NCI-H2227 (cell line): ENCODE data around the gene ZMIZ1.
"Not testable (repeated sequence)": the region's sequence is repeated elsewhere in the genome, so short reads cannot be mapped to it uniquely, and the experiment has no call there.

Experiments
- DNase-seq: peaks from one replicate; lab custom pipeline; 2025; ENCODE audit not compliant: unreplicated experiment; lab: John Stamatoyannopoulos, UW

ZMIZ1 gene

GRCh38 chr10:79318369-79318768 lies 249.6 kb downstream of the ZMIZ1 start:
- no peak for DNase-seq

GRCh38 chr10:79319115-79319771 lies 250.5 kb downstream of the ZMIZ1 start:
- DNase-seq = no peak

- no peak for DNase-seq
Measured at GRCh38 chr10:79320316-79320715, 251.6 kb downstream of the ZMIZ1 start.

- no peak for DNase-seq
Measured at GRCh38 chr10:79320820-79321493, 252.2 kb downstream of the ZMIZ1 start.

GRCh38 chr10:79321494-79321882 lies 252.7 kb downstream of the ZMIZ1 start:
- DNase-seq = no peak

- DNase-seq = no peak
Measured at GRCh38 chr10:79321951-79322350, 253.2 kb downstream of the ZMIZ1 start.

GRCh38 chr10:79322616-79323543 lies 254.1 kb downstream of the ZMIZ1 start:
- no peak for DNase-seq

GRCh38 chr10:79323602-79324001 lies 254.8 kb downstream of the ZMIZ1 start:
- no peak for DNase-seq

GRCh38 chr10:79324032-79324695 lies 255.4 kb downstream of the ZMIZ1 start:
- peak; percentile 4 for DNase-seq

- DNase-seq = no peak
Measured at GRCh38 chr10:79326361-79327089, 257.8 kb downstream of the ZMIZ1 start.

GRCh38 chr10:79327090-79327457 lies 258.3 kb downstream of the ZMIZ1 start:
- DNase-seq = no peak

GRCh38 chr10:79328147-79328701 lies 259.5 kb downstream of the ZMIZ1 start:
- no peak for DNase-seq

GRCh38 chr10:79328737-79329504 lies 260.2 kb downstream of the ZMIZ1 start:
- no peak for DNase-seq

- no peak for DNase-seq
Measured at GRCh38 chr10:79329529-79329928, 260.8 kb downstream of the ZMIZ1 start.

GRCh38 chr10:79331226-79331625 lies 262.5 kb downstream of the ZMIZ1 start:
- DNase-seq = no peak

GRCh38 chr10:79331709-79332108 lies 262.9 kb downstream of the ZMIZ1 start:
- no peak for DNase-seq

GRCh38 chr10:79332610-79333315 lies 264.0 kb downstream of the ZMIZ1 start:
- not testable (repeated sequence) for DNase-seq

GRCh38 chr10:79333513-79333912 lies 264.7 kb downstream of the ZMIZ1 start:
- DNase-seq = no peak

GRCh38 chr10:79334573-79334972 lies 265.8 kb downstream of the ZMIZ1 start:
- no peak for DNase-seq
